ENCODE data around the gene SAC3D1. TPM values are rescaled to one million over a fixed set of nuclear protein-coding genes. Genes with fewer than 3 reads are reported as not detected.
A peak's percentile ranks its signal among the peaks of the same experiment; 100 is the strongest.

Gene SAC3D1
- total RNA-seq, 2 experiments from 2014 or later = 14.0 to 14.5 TPM

- intact Hi-C loops (cut with micrococcal nuclease) = loop anchor here (10.0 kb wide), 2 partner anchors 101 to 169 kb away; partner anchors contain the start of genes CDC42BPG, TM7SF2 and ZNHIT2
- TF ChIP-seq CTCF (IDR thresholded peaks at IDR 0.05) = peak; percentile 88
- no peaks in the 10 kb centered on the region for H3K9me3 Mint-ChIP-seq
Measured at GRCh38 chr11:65013888-65014725, 26.9 kb upstream of the SAC3D1 start, which contains the start of gene ARL2. Gene ARL2 (plus strand): TSS chr11:65014160. CDS start chr11:65014208, 48 bp downstream.

GRCh38 chr11:65014726-65015227, 26.2 kb upstream of the SAC3D1 start:
- intact Hi-C loops (cut with micrococcal nuclease) = loop anchor here (10.0 kb wide), 2 partner anchors 100 to 170 kb away; partner anchors contain the start of genes CDC42BPG, TM7SF2 and ZNHIT2
- Mint-ChIP-seq H3K4me1 (ENCODE audit: low read depth) (peaks cover 23% of the 10 kb centered on the region), H3K27ac (peak overlapping the region; percentile 96), H3K36me3 (ENCODE audit: low read depth) (peaks cover 21% of the 10 kb centered on the region), H3K27me3 (no peaks in the 10 kb centered on the region), H3K4me3 (peak overlapping the region; percentile 88), H3K9me3 (no peaks in the 10 kb centered on the region)
- peak; percentile 2 for ATAC-seq
- ChIA-PET POLR2A (interaction anchor here (0.8 to 4.5 kb wide), 24 partner anchors 8 to 447 kb away, joined by 3 to 38 read pairs (median 4); partner anchors contain the start of genes FAU, MRPL49, POLA2 and PPP2R5B), CTCF (interaction anchor here (0.8 to 6.7 kb wide), 35 partner anchors 9 to 326 kb away, joined by 3 to 45 read pairs (median 4); partner anchors contain the start of genes BATF2, CDCA5, MAJIN and SAC3D1)
- no peak for DNase-seq
- no peak for TF ChIP-seq CTCF (IDR thresholded peaks at IDR 0.05)

More at GRCh38 chr11:65013888-65014725, 26.9 kb upstream of the SAC3D1 start, which contains the start of gene ARL2:
- peak; percentile 76 for ATAC-seq
- Mint-ChIP-seq H3K4me1 (ENCODE audit: low read depth) (peaks cover 23% of the 10 kb centered on the region), H3K36me3 (ENCODE audit: low read depth) (peaks cover 20% of the 10 kb centered on the region), H3K27ac (peak within 1 kb of the TSS; percentile 99), H3K27me3 (no peaks in the 10 kb centered on the region), H3K4me3 (peak within 1 kb of the TSS; percentile 88)
- POLR2A ChIA-PET = interaction anchor here (0.8 to 4.5 kb wide), 25 partner anchors 9 to 448 kb away, joined by 3 to 38 read pairs (median 3); partner anchors contain the start of genes FAU, MRPL49, POLA2 and PPP2R5B
- CTCF ChIA-PET = interaction anchor here (0.7 to 6.7 kb wide), 38 partner anchors 9 to 325 kb away, joined by 3 to 45 read pairs (median 4); partner anchors contain the start of genes BATF2, CDCA5, MAJIN and SAC3D1
- peak; percentile 91 for DNase-seq

GRCh38 chr11:65016705-65017104, 24.3 kb upstream of the SAC3D1 start:
- no peak for ATAC-seq

GRCh38 chr11:65017937-65018336, 23.1 kb upstream of the SAC3D1 start:
- Mint-ChIP-seq H3K36me3 (ENCODE audit: low read depth) (peaks cover 25% of the 10 kb centered on the region), H3K27me3 (no peaks in the 10 kb centered on the region), H3K9me3 (no peaks in the 10 kb centered on the region), H3K4me1 (ENCODE audit: low read depth) (peaks cover 22% of the 10 kb centered on the region), H3K4me3 (no peak overlapping the region), H3K27ac (no peak overlapping the region)
- intact Hi-C loops (cut with micrococcal nuclease) = loop anchor here (10.0 kb wide), 2 partner anchors 97 to 173 kb away; partner anchors contain the start of genes CDC42BPG, TM7SF2 and ZNHIT2
- DNase-seq (no peak), ATAC-seq (no peak)
- TF ChIP-seq CTCF (IDR thresholded peaks at IDR 0.05) = no peak
- CTCF ChIA-PET = interaction anchor here (0.7 to 1.2 kb wide), 2 partner anchors 9 to 93 kb away, joined by 3 read pairs; partner anchors contain the start of gene SNX15
- POLR2A ChIA-PET = interaction anchor here (0.6 to 1.4 kb wide), 4 partner anchors 9 to 538 kb away, joined by 3 to 6 read pairs (median 4); partner anchors contain the start of gene SNX15

More at GRCh38 chr11:65016705-65017104, 24.3 kb upstream of the SAC3D1 start:
- Mint-ChIP-seq H3K4me3 (no peak overlapping the region), H3K4me1 (ENCODE audit: low read depth) (peaks cover 23% of the 10 kb centered on the region), H3K36me3 (ENCODE audit: low read depth) (peaks cover 25% of the 10 kb centered on the region), H3K27ac (peak overlapping the region; percentile 2), H3K9me3 (no peaks in the 10 kb centered on the region), H3K27me3 (no peaks in the 10 kb centered on the region)
- DNase-seq = no peak
- no peak for TF ChIP-seq CTCF (IDR thresholded peaks at IDR 0.05)
- ChIA-PET CTCF (interaction anchor here (0.7 kb wide), 1 partner anchor 10 kb away, joined by 3 read pairs; the partner anchor contains the start of gene SNX15), POLR2A (interaction anchor here (0.7 to 1.4 kb wide), 2 partner anchors 9 to 10 kb away, joined by 3 to 6 read pairs; partner anchors contain the start of gene SNX15)
- intact Hi-C loops (cut with micrococcal nuclease) = loop anchor here (10.0 kb wide), 2 partner anchors 98 to 172 kb away; partner anchors contain the start of genes CDC42BPG, TM7SF2 and ZNHIT2
